22Rv1 (cell line): Measurements from ENCODE around the gene MLH1.

Source experiments
- ZFX ChIP-seq: fragments of 450-650 bp; IDR thresholded peaks from 2 replicates; pipeline ENCODE4 v1.6.1; 2017; ENCODE audit warnings: antibody characterized with exemption, borderline replicate concordance
- TF ChIP-seq, protein P1 (sequence below): fragments of 450-650 bp; IDR thresholded peaks from 2 replicates; pipeline ENCODE4 v1.5.1; 2017; ENCODE audit warnings: mild to moderate bottlenecking

DNA sequence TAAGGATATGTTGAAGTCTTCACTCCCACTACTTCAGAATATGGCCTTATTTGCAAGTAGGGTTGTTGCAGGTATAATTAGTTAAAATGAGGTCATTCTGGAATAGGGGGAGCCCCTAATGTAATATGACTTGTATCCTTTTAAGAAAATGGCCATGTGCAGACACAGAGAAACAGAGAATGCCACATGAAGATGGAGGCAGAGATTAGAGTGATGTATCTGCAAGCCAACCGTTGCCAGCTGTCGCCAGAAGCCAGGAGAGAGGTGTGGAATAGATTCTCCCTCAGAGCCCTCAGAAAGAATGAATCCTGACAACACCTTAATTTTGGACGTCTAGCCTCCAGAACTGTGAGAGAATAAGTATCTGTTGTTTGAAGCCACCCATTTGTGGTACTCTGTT, 37.2 kb upstream of the MLH1 start:
- TF ChIP-seq, protein P1, sequence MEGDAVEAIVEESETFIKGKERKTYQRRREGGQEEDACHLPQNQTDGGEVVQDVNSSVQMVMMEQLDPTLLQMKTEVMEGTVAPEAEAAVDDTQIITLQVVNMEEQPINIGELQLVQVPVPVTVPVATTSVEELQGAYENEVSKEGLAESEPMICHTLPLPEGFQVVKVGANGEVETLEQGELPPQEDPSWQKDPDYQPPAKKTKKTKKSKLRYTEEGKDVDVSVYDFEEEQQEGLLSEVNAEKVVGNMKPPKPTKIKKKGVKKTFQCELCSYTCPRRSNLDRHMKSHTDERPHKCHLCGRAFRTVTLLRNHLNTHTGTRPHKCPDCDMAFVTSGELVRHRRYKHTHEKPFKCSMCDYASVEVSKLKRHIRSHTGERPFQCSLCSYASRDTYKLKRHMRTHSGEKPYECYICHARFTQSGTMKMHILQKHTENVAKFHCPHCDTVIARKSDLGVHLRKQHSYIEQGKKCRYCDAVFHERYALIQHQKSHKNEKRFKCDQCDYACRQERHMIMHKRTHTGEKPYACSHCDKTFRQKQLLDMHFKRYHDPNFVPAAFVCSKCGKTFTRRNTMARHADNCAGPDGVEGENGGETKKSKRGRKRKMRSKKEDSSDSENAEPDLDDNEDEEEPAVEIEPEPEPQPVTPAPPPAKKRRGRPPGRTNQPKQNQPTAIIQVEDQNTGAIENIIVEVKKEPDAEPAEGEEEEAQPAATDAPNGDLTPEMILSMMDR = no peak
- no peak for TF ChIP-seq ZFX
